Type B pancreatic cell (in vitro differentiated cells): ENCODE data around the gene FREY1. TPM values are rescaled to one million over a fixed set of nuclear protein-coding genes. Genes with fewer than 3 reads are reported as not detected.

ENCODE experiments used
- DNase-seq: peaks from one replicate; pipeline ENCODE4 v3.0.0; 2021; ENCODE audit warnings: mixed read lengths; ENCODE audit not compliant: unreplicated experiment; ENCODE audit errors: extremely low spot score
- H3K27ac Mint-ChIP-seq: 2 replicates; pipeline ENCODE4 v1.8.0; 2021; ENCODE audit warnings: mild to moderate bottlenecking, mixed read lengths
- H3K27me3 Mint-ChIP-seq: 2 replicates; pipeline ENCODE4 v1.8.0; 2021; ENCODE audit warnings: mixed read lengths
- H3K36me3 Mint-ChIP-seq: 2 replicates; pipeline ENCODE4 v1.8.0; 2021; ENCODE audit warnings: mixed read lengths
- H3K4me1 Mint-ChIP-seq: one replicate; pipeline ENCODE4 v1.8.0; 2021; ENCODE audit warnings: mixed read lengths; ENCODE audit not compliant: unreplicated experiment
- H3K4me3 Mint-ChIP-seq: 2 replicates; pipeline ENCODE4 v1.8.0; 2021; ENCODE audit warnings: mild to moderate bottlenecking, mixed read lengths
- H3K9me3 Mint-ChIP-seq: 2 replicates; pipeline ENCODE4 v1.8.0; 2021; ENCODE audit warnings: mixed read lengths
- total RNA-seq: library from RNA; stranded (reverse); gene quantifications from 2 replicates; pipeline ENCODE4 v1.2.1, GENCODE V29; 2021; ENCODE audit warnings: low replicate concordance
- TF ChIP-seq, protein P1 (sequence below): fragments of 200-600 bp; sonication (generic); conservative IDR thresholded peaks from 2 replicates; pipeline ENCODE4 v1.5.0; 2021; ENCODE audit warnings: antibody characterized with exemption, mild to moderate bottlenecking

Gene FREY1
- total RNA-seq, 1 donor from 2014 or later, result 1.4 TPM

DNA sequence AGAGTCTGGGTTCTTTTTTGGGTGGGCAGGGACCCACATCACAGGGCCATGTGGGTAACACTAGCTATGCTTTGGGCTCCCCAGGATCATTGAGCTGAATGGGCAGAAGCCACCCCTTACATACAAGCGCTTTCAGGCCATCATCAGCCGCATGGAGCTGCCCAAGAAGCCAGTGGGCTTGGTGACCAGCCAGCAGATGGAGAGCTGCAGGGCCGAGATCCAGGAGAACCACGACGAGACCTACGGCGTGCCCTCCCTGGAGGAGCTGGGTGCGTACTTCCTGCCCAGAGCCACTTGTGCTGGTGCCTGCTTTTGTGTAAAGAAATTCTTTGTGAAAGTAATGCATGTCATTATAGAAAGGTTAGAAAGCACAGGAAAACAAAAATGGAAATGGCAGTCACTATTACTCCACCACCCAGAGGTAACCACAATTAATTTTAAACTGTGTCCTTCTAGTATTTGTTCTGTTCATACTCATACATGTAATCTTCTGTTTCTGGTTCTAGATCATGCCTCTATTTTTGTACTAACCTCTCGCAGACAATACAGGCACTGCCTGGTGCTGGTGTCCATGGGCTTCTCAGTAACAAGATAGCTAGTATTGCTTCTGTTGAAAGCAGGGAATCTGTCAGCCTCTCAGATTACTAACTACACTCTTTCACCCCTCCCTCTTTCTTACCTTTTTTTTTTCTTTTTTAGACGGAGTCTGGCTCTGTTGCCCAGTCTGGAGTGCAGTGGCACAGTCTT lies 46.1 kb downstream of the FREY1 start:
- TF ChIP-seq, protein P1, sequence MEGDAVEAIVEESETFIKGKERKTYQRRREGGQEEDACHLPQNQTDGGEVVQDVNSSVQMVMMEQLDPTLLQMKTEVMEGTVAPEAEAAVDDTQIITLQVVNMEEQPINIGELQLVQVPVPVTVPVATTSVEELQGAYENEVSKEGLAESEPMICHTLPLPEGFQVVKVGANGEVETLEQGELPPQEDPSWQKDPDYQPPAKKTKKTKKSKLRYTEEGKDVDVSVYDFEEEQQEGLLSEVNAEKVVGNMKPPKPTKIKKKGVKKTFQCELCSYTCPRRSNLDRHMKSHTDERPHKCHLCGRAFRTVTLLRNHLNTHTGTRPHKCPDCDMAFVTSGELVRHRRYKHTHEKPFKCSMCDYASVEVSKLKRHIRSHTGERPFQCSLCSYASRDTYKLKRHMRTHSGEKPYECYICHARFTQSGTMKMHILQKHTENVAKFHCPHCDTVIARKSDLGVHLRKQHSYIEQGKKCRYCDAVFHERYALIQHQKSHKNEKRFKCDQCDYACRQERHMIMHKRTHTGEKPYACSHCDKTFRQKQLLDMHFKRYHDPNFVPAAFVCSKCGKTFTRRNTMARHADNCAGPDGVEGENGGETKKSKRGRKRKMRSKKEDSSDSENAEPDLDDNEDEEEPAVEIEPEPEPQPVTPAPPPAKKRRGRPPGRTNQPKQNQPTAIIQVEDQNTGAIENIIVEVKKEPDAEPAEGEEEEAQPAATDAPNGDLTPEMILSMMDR, result no peak
- Mint-ChIP-seq H3K27ac (no peak overlapping the region), H3K9me3 (no peaks in the 10 kb centered on the region)

DNA sequence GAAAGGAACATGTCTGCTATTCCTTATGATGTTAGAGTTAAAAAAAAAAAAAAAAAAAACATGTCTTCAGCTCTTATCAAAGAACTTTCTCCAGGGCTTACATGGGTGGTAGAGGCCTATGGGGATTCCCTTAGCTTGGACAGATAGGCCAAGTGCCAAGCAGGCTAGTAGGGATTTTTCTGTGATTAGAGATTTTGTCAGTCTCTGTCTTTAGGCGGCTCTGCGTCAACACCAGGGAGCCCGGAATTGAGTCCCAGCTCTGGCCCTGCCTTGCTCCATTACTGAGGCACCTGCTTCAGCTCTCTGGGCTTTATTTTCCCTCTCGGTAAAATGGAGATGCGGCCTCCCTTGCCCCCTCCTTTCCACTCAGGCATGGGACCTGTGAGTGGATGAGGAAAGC lies 46.7 kb downstream of the FREY1 start:
- Mint-ChIP-seq H3K36me3 (peaks cover 11% of the 10 kb centered on the region), H3K27me3 (no peaks in the 10 kb centered on the region), H3K4me3 (no peak overlapping the region), H3K9me3 (no peaks in the 10 kb centered on the region), H3K27ac (no peak overlapping the region), H3K4me1 (peaks cover 16% of the 10 kb centered on the region)
- TF ChIP-seq, protein P1, result no peak
- no peak for DNase-seq

More for the DNA sequence above, 46.1 kb downstream of the FREY1 start:
- Mint-ChIP-seq H3K36me3 (peaks cover 11% of the 10 kb centered on the region), H3K4me3 (no peak overlapping the region), H3K4me1 (peaks cover 16% of the 10 kb centered on the region), H3K27me3 (no peaks in the 10 kb centered on the region)
- no peak for DNase-seq

DNA sequence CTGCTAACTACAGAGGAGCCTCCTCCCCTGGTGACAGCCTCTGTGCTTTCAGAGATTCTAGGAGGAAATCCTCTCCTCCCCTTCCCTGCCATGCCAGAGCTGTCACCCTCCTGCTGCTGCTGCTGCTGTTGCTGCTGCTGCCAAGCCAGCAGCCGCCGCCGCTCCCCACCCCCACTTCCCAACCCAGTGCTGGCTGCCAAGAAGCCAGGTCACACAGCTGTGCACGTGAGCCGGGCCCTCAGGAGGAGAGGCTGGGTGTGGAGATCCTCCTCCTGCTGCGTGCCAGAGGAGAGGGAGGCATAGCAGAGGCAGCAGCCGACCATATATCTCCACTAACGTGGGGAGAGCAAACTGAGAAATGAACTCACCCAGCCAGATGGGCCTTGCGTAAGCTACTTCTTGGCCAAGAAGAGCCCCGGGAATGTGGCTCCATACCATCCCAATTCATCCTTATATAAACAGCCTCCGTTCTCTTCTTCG lies 47.4 kb downstream of the FREY1 start:
- Mint-ChIP-seq H3K27me3 (no peaks in the 10 kb centered on the region), H3K4me3 (no peak overlapping the region), H3K36me3 (peaks cover 11% of the 10 kb centered on the region), H3K27ac (no peak overlapping the region), H3K9me3 (no peaks in the 10 kb centered on the region), H3K4me1 (peaks cover 16% of the 10 kb centered on the region)
- TF ChIP-seq, protein P1, result no peak
- DNase-seq, result no peak

DNA sequence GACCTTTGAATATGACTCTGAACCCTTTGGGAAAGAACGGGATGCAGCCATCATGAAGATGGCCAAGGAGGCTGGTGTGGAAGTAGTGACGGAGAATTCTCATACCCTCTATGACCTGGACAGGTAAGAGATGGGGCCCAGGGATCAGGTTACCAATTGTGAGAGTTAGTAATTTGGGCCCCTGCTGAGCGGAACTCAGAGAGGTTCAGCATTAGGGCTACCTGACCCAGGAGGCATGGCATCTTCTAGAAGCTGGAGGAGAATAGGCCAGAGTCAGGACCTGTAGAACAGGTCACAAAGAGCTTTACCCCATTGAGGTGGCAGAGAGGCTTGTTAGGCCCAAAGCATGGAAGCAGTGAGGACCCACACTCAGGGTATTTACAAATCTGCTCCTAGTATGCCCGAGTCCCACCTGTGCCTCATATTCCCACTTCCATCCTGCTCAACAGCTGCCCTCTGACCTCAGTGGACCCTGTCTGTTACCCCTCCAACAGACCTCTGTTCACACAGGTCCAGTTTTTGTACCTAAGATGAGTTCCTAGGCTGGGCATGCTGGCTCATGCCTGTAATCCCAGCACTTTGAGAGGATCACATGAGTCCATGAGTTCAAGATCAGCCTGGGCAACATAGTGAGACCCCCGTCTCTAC lies 48.2 kb downstream of the FREY1 start:
- H3K4me1 Mint-ChIP-seq, result peaks cover 19% of the 10 kb centered on the region
- peak overlapping the region; percentile 15 for H3K27ac Mint-ChIP-seq
- H3K4me3 Mint-ChIP-seq, result no peak overlapping the region
- H3K27me3 Mint-ChIP-seq, result no peaks in the 10 kb centered on the region
- no peak for DNase-seq
- peaks cover 11% of the 10 kb centered on the region for H3K36me3 Mint-ChIP-seq
- H3K9me3 Mint-ChIP-seq, result no peaks in the 10 kb centered on the region
- TF ChIP-seq, protein P1, result no peak

DNA sequence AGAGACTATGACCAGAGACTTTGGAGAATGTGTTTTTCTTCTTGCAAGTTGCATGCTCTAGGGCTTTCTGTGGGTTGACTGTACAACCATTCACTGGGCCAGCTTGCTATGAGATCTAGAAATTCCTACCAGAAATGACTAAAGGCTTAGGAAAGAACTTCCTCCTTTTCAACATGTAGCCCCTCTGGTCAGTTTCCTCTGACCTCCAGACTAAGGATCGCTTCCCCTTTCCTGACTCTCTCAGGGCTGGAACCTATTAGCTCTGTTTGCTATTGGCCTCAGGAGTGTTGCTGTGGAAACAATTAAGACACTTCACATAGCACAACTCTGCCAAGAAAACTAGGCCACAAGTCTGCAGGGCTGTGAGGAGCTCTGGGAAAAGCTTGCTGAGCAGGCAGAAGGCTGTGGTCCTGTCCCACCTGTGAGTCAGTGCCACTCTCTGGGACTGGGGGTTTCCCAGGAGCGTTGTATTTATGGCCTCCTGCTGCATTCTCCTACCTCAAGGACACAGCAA lies 49.1 kb downstream of the FREY1 start:
- Mint-ChIP-seq H3K27ac (peak overlapping the region; percentile 15), H3K9me3 (no peaks in the 10 kb centered on the region), H3K27me3 (no peaks in the 10 kb centered on the region), H3K4me3 (no peak overlapping the region), H3K36me3 (peaks cover 11% of the 10 kb centered on the region), H3K4me1 (peaks cover 21% of the 10 kb centered on the region)
- TF ChIP-seq, protein P1, result no peak
- DNase-seq, result no peak

Other genes with a start within 250 kb of the FREY1 start
- gene CHST1, start 241.6 kb downstream of the FREY1 start, total RNA-seq, result 4.5 and 9.2 TPM in 2 replicates
- gene SLC35C1, start 102.1 kb downstream of the FREY1 start, total RNA-seq, result 19.5 and 26.0 TPM in 2 replicates
- 27.7 and 37.0 TPM in 2 replicates for gene CRY2, start 59.8 kb downstream of the FREY1 start, total RNA-seq
- gene MAPK8IP1, start 21.6 kb downstream of the FREY1 start, total RNA-seq, result 23.7 and 24.4 TPM in 2 replicates
- gene PEX16, start 10.6 kb upstream of the FREY1 start, total RNA-seq, result 21.7 and 26.7 TPM in 2 replicates
- gene LARGE2, start 15.4 kb upstream of the FREY1 start, total RNA-seq, result 12.4 and 29.9 TPM in 2 replicates
- gene PHF21A, start 214.2 kb upstream of the FREY1 start, total RNA-seq, result 62.4 TPM in 2 replicates